Right renal pelvis (tissue), 4 donors: ENCODE measurements around the gene ANO1. TPM values are rescaled to one million over a fixed set of nuclear protein-coding genes. Genes with fewer than 3 reads are reported as not detected.
"Not testable (repeated sequence)": the region's sequence is repeated elsewhere in the genome, so short reads cannot be mapped to it uniquely, and the experiment has no call there.

ENCODE experiments used
- DNase-seq, 4 donors: peaks; one replicate each; pipeline ENCODE4 v3.0.0-alpha.2; 2013; ENCODE audit warnings: low read depth in 4 of 4, low spot score in 3 of 4, missing footprints in 1 of 4
- polyA plus RNA-seq, 4 donors: library from polyadenylated mRNA; unstranded; fragments of 120-200 nt; gene quantifications; one replicate each; pipeline ENCODE4 v1.2.1, GENCODE V29; 2013; ENCODE audit not compliant: insufficient read length in 4 of 4

The ANO1 gene
- 10 to 100 TPM; 12.3 to 17.6 (median 15.3) TPM for polyA plus RNA-seq

GRCh38 chr11:70078095-70078780, at the start of gene ANO1:
Gene ANO1, plus strand, starts transcription at chr11:70078317. Its CDS starts 290 bp downstream, at chr11:70078607.
- no peak for DNase-seq

DNA sequence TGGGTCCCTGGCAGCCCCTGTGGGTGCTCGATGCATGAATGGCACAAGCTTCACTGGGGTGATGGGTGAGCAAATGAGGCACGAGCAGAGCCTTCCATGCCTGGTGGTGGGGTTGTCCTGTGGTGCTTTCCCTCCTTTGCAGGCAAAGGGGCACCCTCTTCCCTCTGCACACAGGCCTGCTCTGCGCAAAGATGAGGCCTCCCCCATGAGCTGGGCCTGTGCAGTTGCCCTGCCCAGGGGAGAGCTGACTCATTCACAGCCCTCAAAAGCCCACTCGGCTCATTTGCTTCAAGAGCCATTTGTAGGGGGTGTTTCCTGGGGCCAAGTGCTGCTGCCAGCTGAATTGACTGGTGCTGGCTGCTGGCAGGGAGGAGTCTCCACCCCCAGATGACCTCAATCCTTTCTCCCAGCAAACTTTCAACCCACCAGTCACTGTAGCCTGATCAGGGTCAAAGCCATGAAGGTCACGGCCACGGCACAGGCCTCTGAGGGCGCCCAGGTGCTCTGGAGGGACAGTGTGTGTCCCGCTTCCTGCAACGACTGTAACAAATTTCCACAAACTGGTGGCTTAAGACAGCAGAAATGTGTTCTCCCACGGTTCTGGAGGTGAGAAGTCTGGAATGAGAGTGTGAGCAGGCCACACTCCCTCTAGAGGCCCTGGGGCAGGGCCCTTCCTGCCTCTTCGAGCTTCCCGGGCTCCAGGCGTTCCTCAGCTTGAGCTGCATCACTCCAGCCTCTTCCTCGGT, 48.8 kb upstream of the ANO1 start:
- DNase-seq, result no peak

DNA sequence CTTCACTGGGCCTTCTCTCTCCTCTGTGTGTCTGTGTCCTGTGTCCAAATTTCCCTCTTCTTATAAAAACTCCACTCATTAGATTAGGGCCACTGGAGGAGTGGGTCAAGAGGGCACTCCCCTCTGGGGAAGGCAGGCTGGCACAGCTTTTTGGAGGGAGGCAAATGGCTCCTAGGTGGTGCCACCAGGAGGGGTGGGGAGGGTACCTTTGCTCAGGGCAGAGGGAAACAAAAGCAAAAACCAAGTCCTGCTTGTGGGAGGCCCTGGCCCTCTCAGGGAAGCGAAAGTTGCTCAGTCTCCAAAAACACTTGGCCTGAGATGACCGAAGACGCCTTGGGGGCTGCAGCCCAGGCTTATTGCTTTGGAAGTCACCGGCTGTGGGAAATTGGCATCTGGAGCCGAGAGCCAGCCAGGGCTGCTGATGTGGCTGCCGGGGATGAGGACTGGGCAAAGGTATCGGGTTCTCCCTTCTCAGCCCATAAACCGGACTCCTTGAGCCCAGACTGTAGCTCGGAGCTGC, 48.2 kb upstream of the ANO1 start:
- no peak for DNase-seq

GRCh38 chr11:70030412-70030811, 47.7 kb upstream of the ANO1 start:
- DNase-seq, result no peak

GRCh38 chr11:70031631-70032469, 46.3 kb upstream of the ANO1 start:
- DNase-seq, result no peak

- DNase-seq, result no peak
Measured at GRCh38 chr11:70032470-70032795, 45.7 kb upstream of the ANO1 start.

GRCh38 chr11:70032943-70033710, 45.0 kb upstream of the ANO1 start:
- DNase-seq, result no peak

GRCh38 chr11:70033711-70034070, 44.4 kb upstream of the ANO1 start:
- no peak for DNase-seq

DNA sequence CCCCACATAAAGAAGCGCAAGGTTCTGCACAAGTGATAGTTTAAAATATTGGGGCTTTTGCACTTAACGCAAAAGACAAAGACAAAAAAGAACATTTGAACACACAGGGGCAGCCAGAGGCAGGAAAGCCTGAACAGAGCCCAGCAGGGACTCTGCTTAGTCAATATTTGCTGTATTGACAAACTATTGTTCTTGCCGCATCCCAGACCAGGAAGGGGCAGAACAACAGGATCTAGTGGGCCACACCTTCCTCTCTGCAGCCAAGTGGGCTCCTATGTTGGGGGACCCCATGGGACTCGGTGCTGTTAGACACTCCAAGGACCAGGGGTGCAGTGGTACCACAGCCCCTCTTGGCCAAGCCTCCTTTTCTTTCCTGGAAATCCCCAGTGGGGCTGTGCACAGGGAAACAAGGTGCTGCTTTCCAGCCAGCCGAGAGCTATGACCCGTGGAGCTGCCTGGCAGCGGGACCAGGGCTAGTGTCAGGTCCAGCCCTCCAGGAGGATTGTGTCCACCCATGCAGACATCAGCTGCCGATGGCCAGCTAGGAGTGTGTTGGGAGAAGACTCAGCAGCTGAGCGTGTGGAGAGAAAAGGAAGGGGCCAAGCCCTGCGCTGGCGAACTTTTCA, 43.3 kb upstream of the ANO1 start:
- no peak for DNase-seq

DNA sequence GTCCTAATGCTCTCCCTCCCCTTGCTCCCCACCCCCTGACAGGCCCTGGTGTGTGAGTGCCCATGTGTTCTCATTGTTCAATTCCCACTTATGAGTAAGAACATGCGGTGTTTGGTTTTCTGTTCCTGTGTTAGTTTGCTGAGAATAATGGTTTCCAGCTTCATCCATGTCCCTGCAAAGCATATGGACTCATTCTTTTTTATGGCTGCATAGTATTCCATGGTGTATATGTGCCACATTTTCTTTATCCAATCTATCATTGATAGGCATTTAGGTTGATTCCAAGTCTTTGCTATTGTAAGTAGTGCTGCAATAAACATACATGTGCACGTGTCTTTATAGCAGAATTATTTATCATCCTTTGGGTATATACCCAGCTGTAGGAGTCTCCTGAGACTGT, 42.5 kb upstream of the ANO1 start:
- DNase-seq, result not testable (repeated sequence)

GRCh38 chr11:70036971-70037882, 40.9 kb upstream of the ANO1 start:
- DNase-seq, result no peak

DNA sequence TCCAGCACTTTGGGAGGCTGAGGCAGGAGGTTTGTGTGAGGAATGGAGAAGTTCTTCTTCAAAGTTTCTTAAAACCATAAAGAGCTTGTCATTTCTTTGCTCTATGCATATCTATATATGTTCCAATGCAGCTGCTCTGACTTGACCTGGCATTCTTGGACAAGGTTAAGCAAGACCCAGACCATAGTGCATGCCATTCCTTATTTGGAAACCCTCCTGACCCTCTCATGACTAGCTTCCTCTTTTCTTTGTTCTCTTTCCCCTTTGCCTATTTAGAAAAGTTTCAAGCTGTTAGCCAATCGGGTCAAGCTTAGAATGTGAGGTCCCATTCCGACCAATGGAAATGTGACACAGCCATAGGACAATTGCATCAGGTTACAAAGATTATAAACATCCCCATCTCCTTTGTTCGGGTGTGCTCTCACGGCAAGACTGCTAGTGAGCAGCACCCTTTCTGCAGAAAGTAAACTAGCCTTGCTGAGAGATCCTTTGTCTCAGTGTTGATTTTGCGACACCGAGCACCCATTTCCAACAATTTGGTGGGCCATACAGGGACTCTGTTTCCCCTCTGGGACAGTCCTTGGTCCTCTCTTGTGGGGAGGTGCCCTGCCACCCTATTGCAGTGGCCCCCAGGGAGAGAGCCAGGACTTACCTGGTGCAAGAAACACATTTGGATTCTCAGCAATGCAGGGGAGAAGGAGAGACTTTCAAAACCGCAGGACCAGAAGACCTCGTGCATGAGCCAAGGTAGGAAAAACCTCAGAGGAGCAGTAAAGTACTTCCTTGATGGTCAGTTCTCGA, 39.9 kb upstream of the ANO1 start:
- DNase-seq, result no peak

DNA sequence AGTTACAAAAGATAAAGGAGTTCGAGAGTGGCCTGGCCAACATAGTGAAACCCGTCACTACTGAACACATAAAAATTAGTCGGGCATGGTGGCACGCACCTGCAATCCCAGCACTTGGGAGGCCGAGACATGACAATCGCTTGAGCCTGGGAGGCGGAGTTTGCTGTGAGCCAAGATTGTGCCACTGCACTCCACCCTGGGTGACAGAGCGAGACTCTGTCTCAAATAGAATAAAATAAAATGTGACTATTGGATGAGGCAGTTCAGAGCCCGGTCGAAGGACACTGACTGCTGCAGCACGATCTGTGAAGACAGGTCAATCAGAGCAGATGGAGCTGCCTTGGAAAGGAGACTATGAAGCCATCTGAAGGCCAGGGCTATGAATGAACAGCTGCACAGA, 37.7 kb upstream of the ANO1 start:
- DNase-seq, result no peak

GRCh38 chr11:70040869-70041501, 37.1 kb upstream of the ANO1 start:
- DNase-seq, result no peak

DNA sequence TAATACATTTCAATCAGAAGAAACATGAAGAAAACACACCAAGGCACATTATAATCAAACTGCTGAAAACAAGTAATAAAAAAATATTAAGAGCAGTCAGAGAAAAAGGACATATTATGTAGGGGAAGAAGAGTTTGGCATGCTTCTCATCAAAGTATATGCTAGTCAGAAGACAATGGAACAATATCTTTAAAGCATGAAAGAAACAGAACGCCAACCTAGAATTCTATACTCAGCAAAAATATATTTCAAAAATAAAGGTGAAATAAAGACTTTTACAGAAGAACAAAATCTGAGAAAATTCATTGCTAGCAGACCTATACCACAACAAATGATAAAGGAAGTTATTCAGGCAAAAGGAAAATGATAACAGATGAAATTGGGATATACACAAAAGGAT, 34.6 kb upstream of the ANO1 start:
- no peak for DNase-seq

GRCh38 chr11:70046089-70046488, 32.0 kb upstream of the ANO1 start:
- DNase-seq, result no peak

- no peak for DNase-seq
Measured at GRCh38 chr11:70048279-70049024, 29.7 kb upstream of the ANO1 start.
